IMR-90 (cell line): Measurements from ENCODE around the gene UPK3A.

ENCODE experiments used
- MXI1 ChIP-seq: IDR thresholded peaks from 2 replicates; pipeline ENCODE4 v1.6.1; 2012; ENCODE audit warnings: low read depth, mild to moderate bottlenecking, low read length, moderate library complexity, borderline replicate concordance
- POLR2A ChIP-seq: IDR thresholded peaks from 2 replicates; pipeline ENCODE4 v1.6.1; 2012; ENCODE audit warnings: mild to moderate bottlenecking, low read depth, low read length
- RFX5 ChIP-seq: IDR thresholded peaks from 2 replicates; pipeline ENCODE4 v1.8.0; 2012; ENCODE audit warnings: low read depth, mild to moderate bottlenecking, low read length, moderate library complexity
- SMC3 ChIP-seq: fragments of 150-350 bp; IDR thresholded peaks from 2 replicates; pipeline ENCODE4 v1.6.1; 2016; ENCODE audit warnings: low read depth, mild to moderate bottlenecking, antibody characterized with exemption, low read length, moderate library complexity
- USF2 ChIP-seq: fragments of 150-350 bp; IDR thresholded peaks from 2 replicates; pipeline ENCODE4 v1.6.1; 2017; ENCODE audit warnings: mild to moderate bottlenecking, antibody characterized with exemption, low read length, low read depth

GRCh38 chr22:45332001-45332400 is 47.3 kb downstream of the UPK3A start:
- TF ChIP-seq POLR2A (no peak), MXI1 (no peak), SMC3 (no peak), RFX5 (no peak), USF2 (no peak)
